HG02981 (cell line): ENCODE data around the gene TELO2.

ENCODE experiments used
- ATAC-seq: cut with Tn5 transposase; IDR thresholded peaks from one replicate; pipeline ENCODE4 v1.9.1; 2021; ENCODE audit warnings: mild to moderate bottlenecking, moderate library complexity; ENCODE audit not compliant: unreplicated experiment

Gene TELO2

GRCh38 chr16:1496464-1496863, 3.3 kb downstream of the TELO2 start:
- ATAC-seq, result no peak

GRCh38 chr16:1497014-1497598, 3.9 kb downstream of the TELO2 start:
- no peak for ATAC-seq

- no peak for ATAC-seq
Measured at GRCh38 chr16:1498899-1499676, 5.9 kb downstream of the TELO2 start.

GRCh38 chr16:1499756-1500464, 6.8 kb downstream of the TELO2 start:
- no peak for ATAC-seq

GRCh38 chr16:1500465-1501150, 7.4 kb downstream of the TELO2 start:
- no peak for ATAC-seq

GRCh38 chr16:1501630-1502029, 8.5 kb downstream of the TELO2 start:
- ATAC-seq, result no peak

GRCh38 chr16:1502092-1503004, 9.2 kb downstream of the TELO2 start:
- no peak for ATAC-seq

- ATAC-seq, result no peak
Measured at GRCh38 chr16:1503110-1503955, 10.2 kb downstream of the TELO2 start.

- ATAC-seq, result no peak
Measured at GRCh38 chr16:1505073-1505844, 12.1 kb downstream of the TELO2 start.

- no peak for ATAC-seq
Measured at GRCh38 chr16:1505912-1506311, 12.8 kb downstream of the TELO2 start.

- ATAC-seq, result no peak
Measured at GRCh38 chr16:1506494-1507213, 13.5 kb downstream of the TELO2 start.

GRCh38 chr16:1508494-1509187, 15.5 kb downstream of the TELO2 start:
- ATAC-seq, result no peak

- ATAC-seq, result no peak
Measured at GRCh38 chr16:1509307-1510221, 16.4 kb downstream of the TELO2 start.

GRCh38 chr16:1510272-1510671, 17.1 kb downstream of the TELO2 start:
- ATAC-seq, result no peak

- no peak for ATAC-seq
Measured at GRCh38 chr16:1510941-1511351, 17.8 kb downstream of the TELO2 start.
